Measurements from ENCODE around the gene TFEB.
A peak's percentile ranks its signal among the peaks of the same experiment; 100 is the strongest.

The TFEB gene

DNA sequence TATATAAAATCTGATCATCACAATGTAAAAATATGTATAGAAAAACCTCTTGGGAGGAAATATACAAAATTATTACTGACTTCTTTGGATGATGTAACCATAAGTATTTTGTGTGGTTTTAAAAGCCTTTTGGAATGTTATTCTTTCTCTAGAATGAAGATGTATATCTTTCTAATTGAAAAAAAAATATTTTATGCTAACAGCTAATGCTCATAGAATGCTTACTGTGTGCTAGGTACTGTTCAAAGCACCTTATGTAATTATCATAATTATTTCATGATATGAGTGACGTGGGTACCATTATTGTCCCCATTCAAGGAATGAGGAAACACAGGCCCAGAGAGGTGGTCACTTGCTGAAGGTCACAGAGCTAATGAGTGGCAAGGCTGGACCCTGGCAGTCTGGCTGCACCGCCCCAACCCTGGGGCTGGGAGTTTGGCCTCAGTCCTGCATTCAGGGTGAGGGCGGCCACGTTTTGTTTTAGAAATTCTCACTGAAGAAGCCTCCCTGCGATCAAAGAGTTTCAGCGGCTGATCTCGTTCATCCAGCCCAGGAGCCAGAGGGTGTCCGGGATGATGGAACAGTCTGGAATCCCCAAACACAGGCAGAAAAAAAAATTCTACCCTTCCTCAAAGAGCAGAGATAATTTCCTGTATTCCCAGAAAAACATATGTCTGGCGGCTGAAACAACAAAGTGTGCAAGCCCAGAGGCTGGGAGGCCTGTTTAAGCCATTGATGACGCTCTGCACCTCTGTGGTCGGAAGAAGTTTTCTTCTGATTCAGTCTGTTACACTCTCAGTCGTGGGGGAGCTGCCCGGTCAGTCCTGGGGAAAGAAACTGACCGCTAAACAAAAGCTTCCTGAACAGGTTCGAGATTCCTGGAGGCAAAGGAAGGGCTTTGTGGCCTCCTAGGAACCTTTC lies 37.3 kb downstream of the TFEB start:
- Histone ChIP-seq H3K9me3 (replicated peaks; ENCODE audit: low read length) (no peaks in the 10 kb centered on the region), H3K27me3 (ENCODE audit: control insufficient read depth, insufficient read depth, low read length) (peaks cover 5% of the 10 kb centered on the region), H3K4me2 (ENCODE audit: low read length) (peak overlapping the region; percentile 65), H3K4me1 (ENCODE audit: control insufficient read depth, insufficient read depth, low read length) (peaks cover 25% of the 10 kb centered on the region), H3K9ac (ENCODE audit: low read depth, low read length) (peak overlapping the region; percentile 63), H3K4me3 (ENCODE audit: low read length) (no peak overlapping the region), H3K36me3 (ENCODE audit: insufficient read depth, low read length) (no peaks in the 10 kb centered on the region)

DNA sequence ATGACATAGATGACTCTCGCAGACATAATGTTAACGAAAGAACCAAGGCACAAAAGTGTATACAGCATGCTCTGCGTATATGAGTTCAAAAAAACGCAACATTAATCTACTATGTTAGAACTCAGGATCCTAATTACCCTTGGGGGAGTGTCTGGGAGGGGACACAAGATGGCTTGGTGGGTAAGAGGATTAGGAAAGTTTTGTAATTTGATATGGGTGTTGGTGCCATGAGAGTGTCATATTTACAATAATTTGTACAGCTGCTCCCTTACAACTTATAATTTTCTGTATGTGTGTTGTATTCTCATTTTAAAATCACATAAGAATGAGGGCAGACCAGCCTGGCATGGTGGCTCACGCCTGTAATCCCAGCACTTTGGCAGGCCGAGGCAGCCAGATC lies 38.6 kb downstream of the TFEB start:
- no peaks in the 10 kb centered on the region for H3K9me3 ChIP-seq (replicated peaks; ENCODE audit: low read length)
- no peak overlapping the region for H3K4me2 ChIP-seq (ENCODE audit: low read length)
- peaks cover 25% of the 10 kb centered on the region for H3K4me1 ChIP-seq (ENCODE audit: control insufficient read depth, insufficient read depth, low read length)
- H3K9ac ChIP-seq (ENCODE audit: low read depth, low read length), result no peak overlapping the region
- H3K36me3 ChIP-seq (ENCODE audit: insufficient read depth, low read length), result no peaks in the 10 kb centered on the region
- H3K27me3 ChIP-seq (ENCODE audit: control insufficient read depth, insufficient read depth, low read length), result peaks cover 5% of the 10 kb centered on the region
- no peak overlapping the region for H3K4me3 ChIP-seq (ENCODE audit: low read length)

DNA sequence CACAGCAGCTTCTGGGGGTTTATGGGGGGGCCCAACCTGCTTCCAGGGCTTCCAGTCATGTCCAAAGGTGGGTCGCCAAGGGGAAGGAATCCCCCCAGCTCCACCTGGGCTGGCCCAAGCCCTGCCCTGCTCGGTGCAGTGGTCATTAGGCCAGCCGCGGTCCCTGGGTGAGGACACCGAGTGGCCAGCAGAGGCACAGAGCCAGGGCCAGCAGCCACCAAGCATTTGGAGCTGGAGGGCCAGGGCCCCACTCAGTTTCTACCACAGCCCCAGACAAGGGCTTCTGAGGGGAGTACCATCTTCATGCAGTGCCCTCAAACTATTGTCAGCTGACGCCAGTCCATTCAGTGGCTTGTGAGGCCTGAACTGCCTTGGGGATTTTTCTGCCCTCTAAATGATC lies 39.6 kb downstream of the TFEB start:
- Histone ChIP-seq H3K27me3 (ENCODE audit: control insufficient read depth, insufficient read depth, low read length) (peaks cover 5% of the 10 kb centered on the region), H3K4me2 (ENCODE audit: low read length) (no peak overlapping the region), H3K36me3 (ENCODE audit: insufficient read depth, low read length) (no peaks in the 10 kb centered on the region), H3K4me1 (ENCODE audit: control insufficient read depth, insufficient read depth, low read length) (peaks cover 25% of the 10 kb centered on the region), H3K4me3 (ENCODE audit: low read length) (no peak overlapping the region), H3K9ac (ENCODE audit: low read depth, low read length) (no peak overlapping the region), H3K9me3 (replicated peaks; ENCODE audit: low read length) (no peaks in the 10 kb centered on the region)

DNA sequence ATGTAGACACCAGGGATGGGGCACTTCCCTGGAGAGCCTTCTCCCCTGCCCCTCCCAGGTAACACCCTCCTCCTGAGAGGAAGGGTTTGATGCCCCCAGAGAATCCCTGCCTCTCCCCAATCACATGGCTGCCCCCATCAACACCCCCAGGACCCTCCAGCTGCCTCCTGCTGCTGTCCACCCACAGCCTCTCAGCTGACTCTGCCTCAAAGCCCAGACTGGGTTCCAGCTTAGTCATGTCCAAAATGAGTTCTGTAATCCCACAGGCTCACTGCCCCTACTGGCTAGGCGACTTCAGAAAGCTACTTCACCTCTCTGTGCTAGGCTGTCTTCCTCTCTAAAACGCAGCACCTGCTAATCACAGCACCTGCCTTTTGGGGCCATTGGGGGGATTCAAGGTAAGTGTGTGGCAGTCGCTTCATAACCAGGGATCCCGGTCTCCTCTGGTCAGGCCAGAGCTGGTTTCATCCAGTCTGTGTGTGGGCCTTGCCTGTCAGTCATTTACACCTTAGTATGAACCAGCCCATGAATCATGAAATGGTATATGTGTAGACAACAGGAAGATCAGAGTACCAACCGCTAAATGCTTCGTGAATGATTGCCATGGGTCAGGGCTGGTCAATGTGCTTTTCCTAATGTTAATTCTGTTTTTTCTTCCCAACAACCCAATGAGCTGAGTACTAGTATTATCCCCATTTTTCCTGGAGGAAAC lies 40.4 kb downstream of the TFEB start:
- H3K4me3 ChIP-seq (ENCODE audit: low read length), result no peak overlapping the region
- no peak overlapping the region for H3K4me2 ChIP-seq (ENCODE audit: low read length)
- H3K9ac ChIP-seq (ENCODE audit: low read depth, low read length), result no peak overlapping the region
- H3K9me3 ChIP-seq (replicated peaks; ENCODE audit: low read length), result no peaks in the 10 kb centered on the region
- H3K4me1 ChIP-seq (ENCODE audit: control insufficient read depth, insufficient read depth, low read length), result peaks cover 25% of the 10 kb centered on the region
- peaks cover 5% of the 10 kb centered on the region for H3K27me3 ChIP-seq (ENCODE audit: control insufficient read depth, insufficient read depth, low read length)
- no peaks in the 10 kb centered on the region for H3K36me3 ChIP-seq (ENCODE audit: insufficient read depth, low read length)

DNA sequence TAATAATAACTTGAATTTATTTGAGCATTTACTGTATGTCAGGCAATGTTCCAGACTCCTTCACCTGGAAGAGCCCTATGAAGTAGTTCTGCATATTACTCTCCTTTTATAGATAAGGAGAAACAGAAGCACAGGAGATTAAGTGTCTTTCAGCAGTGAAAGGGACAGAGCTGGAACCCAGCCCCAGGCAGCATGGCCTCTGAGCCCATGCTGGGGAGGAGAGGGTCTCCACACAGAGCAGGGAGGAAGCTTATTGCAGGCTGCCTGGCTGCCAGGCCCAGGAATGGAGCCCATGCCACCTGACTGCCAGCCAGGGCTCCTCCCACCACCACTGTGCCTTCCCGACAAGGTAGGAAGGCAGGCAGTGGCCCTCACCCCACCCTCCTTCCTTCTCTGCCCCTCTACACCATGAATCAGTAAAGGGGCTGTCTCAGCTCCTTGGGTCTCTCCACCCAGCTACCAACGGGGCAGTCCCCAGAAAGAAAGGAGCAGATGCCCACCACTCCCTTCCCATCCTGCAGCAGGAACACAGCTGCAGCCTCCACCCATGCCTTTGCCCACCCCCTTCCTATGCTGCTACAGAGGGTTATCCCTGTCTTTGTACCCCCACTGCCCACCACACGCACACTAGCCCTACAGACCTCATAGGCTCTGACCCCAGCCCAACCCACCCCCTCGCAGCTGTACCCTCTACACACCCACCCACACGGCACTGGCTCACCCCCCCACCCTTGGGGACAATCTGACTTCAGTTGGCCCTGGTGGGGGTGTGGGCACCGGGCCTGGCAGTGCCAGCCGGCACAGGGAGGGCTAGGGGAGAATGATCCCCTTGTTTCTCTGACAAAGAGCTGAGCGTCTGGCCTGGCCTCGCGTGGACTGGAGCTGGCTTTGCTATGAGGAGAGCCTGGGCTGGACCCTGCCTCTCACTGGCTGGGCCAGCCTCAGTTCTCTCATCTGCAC lies 41.8 kb downstream of the TFEB start:
- peaks cover 5% of the 10 kb centered on the region for H3K27me3 ChIP-seq (ENCODE audit: control insufficient read depth, insufficient read depth, low read length)
- H3K4me1 ChIP-seq (ENCODE audit: control insufficient read depth, insufficient read depth, low read length), result peaks cover 27% of the 10 kb centered on the region
- H3K4me3 ChIP-seq (ENCODE audit: low read length), result no peak overlapping the region
- no peak overlapping the region for H3K9ac ChIP-seq (ENCODE audit: low read depth, low read length)
- H3K36me3 ChIP-seq (ENCODE audit: insufficient read depth, low read length), result no peaks in the 10 kb centered on the region
- H3K9me3 ChIP-seq (replicated peaks; ENCODE audit: low read length), result no peaks in the 10 kb centered on the region
- H3K4me2 ChIP-seq (ENCODE audit: low read length), result no peak overlapping the region

DNA sequence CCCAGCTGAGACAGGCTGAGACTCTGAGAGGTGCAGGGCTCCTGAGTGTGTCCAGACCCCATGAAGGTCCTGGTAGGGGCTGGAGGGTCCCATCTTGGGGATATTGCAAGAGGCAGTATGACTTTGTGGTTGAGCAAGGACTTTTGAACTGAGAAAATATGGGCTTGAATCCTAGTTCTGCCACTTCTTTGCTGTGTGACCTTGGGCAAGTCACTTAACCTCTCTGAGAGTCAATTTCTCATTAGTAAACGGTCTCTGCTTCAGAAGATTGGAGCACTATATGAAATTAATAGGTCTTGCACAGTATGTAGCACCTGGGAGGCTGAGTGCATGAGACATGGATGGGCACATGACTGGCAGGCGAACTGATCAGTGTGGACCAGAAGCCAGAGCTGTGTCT lies 42.7 kb downstream of the TFEB start:
- H3K9ac ChIP-seq (ENCODE audit: low read depth, low read length), result no peak overlapping the region
- no peak overlapping the region for H3K4me3 ChIP-seq (ENCODE audit: low read length)
- H3K9me3 ChIP-seq (replicated peaks; ENCODE audit: low read length), result no peaks in the 10 kb centered on the region
- no peaks in the 10 kb centered on the region for H3K36me3 ChIP-seq (ENCODE audit: insufficient read depth, low read length)
- H3K4me1 ChIP-seq (ENCODE audit: control insufficient read depth, insufficient read depth, low read length), result peaks cover 19% of the 10 kb centered on the region
- H3K4me2 ChIP-seq (ENCODE audit: low read length), result no peak overlapping the region
- peaks cover 5% of the 10 kb centered on the region for H3K27me3 ChIP-seq (ENCODE audit: control insufficient read depth, insufficient read depth, low read length)

DNA sequence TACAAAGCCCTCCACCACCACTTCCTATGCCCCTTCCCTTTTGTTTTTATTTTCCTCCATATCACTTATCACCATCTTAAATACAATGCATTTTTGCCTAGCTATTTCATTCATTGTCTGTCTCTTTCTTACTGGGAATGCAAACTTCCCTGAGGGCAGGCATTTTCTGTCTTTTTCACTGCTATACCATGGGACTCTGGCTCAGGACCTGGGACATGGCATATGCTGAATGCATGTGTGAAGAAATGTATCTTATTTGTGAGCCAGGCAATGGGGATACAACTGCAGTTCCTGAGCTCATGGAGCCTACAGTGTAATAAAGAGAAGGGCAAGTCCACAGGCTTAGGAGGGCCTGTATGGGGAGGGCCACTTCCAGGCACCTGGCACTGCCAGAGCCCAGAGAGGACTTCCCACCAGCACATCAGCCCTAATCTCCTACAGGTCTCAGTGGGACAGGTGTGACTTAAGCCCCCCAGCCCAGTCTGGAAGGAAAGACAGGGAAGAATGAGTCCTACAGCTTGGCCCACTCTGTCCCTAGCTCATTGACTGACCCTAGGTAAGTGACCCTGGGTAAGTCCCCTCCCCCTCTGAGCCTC lies 43.2 kb downstream of the TFEB start:
- Histone ChIP-seq H3K4me2 (ENCODE audit: low read length) (no peak overlapping the region), H3K4me1 (ENCODE audit: control insufficient read depth, insufficient read depth, low read length) (peaks cover 13% of the 10 kb centered on the region), H3K27me3 (ENCODE audit: control insufficient read depth, insufficient read depth, low read length) (peaks cover 5% of the 10 kb centered on the region), H3K9me3 (replicated peaks; ENCODE audit: low read length) (no peaks in the 10 kb centered on the region), H3K4me3 (ENCODE audit: low read length) (no peak overlapping the region), H3K36me3 (ENCODE audit: insufficient read depth, low read length) (no peaks in the 10 kb centered on the region), H3K9ac (ENCODE audit: low read depth, low read length) (no peak overlapping the region)

DNA sequence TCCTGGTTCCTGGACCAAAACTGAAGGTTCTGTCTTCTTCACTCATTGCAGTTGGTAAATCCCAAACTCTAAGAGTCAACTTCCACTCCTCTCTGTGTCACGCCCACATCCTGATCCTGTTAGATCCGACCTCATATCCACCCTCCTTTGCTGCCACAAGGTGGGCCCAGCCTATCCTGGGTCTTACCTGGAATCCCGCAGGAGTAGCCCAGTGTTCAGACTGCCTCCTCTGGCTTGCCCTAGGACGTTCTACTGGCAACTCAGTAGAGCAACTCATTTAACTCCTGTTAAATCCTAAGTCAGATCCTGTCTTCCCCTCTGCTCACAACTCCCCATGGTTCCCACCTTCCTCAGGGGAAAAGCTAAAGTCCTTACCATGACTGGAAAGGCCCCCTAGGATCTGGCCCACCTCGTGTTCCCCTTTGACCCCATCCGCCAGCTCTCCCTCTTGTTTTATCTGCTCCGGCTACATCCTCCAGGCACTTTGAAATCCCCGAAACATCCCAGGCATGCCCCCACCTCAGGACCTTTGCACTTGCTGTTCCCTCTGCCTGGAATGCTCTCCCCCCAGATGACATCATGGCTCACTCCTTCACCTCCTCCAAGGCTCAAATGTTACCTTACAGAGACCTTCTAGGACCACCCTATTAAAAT lies 43.9 kb downstream of the TFEB start:
- H3K4me1 ChIP-seq (ENCODE audit: control insufficient read depth, insufficient read depth, low read length), result peaks cover 13% of the 10 kb centered on the region
- H3K9me3 ChIP-seq (replicated peaks; ENCODE audit: low read length), result no peaks in the 10 kb centered on the region
- peaks cover 5% of the 10 kb centered on the region for H3K27me3 ChIP-seq (ENCODE audit: control insufficient read depth, insufficient read depth, low read length)
- no peak overlapping the region for H3K4me3 ChIP-seq (ENCODE audit: low read length)
- no peaks in the 10 kb centered on the region for H3K36me3 ChIP-seq (ENCODE audit: insufficient read depth, low read length)
- no peak overlapping the region for H3K9ac ChIP-seq (ENCODE audit: low read depth, low read length)
- H3K4me2 ChIP-seq (ENCODE audit: low read length), result no peak overlapping the region

DNA sequence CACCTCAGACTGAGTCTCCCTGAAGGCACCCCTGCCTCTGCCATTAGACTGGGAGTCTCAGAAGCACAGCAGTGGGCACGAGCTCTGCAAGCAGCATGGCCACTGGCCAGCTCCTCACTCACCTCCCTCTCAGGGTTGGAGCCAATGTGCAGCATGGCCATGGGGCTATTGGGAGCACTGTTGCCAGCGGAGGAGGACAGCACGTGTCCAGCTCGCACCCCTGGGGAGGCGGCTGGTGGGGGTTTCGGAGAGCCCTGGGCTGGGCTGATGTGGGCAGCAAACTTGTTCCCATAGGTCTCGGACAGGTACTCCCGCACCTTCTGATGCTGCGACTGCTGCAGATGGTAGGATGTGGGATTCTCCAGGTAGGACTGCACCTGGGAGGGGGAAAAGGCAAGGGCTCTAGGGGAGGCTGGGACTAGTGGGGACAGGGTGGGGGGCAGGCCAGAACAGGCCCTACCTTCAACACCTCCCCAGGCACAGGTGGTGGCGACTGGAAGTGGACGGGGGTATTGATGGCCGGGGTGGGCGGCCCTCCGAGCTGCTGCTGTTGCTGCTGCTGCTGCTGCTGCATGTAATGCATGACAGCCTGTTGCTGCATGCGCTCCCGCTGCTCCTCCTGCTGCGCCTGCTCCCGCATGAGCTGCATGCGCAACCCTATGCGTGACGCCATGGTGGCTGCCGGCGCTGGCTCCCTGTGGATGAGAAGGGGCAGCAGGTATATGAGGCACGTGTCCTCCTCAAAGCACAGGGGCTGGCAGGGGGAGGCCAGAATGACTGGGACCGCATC lies 44.7 kb downstream of the TFEB start:
- Histone ChIP-seq H3K36me3 (ENCODE audit: insufficient read depth, low read length) (no peaks in the 10 kb centered on the region), H3K4me2 (ENCODE audit: low read length) (no peak overlapping the region), H3K27me3 (ENCODE audit: control insufficient read depth, insufficient read depth, low read length) (peaks cover 5% of the 10 kb centered on the region), H3K4me3 (ENCODE audit: low read length) (no peak overlapping the region), H3K9ac (ENCODE audit: low read depth, low read length) (no peak overlapping the region), H3K9me3 (replicated peaks; ENCODE audit: low read length) (no peaks in the 10 kb centered on the region), H3K4me1 (ENCODE audit: control insufficient read depth, insufficient read depth, low read length) (peaks cover 13% of the 10 kb centered on the region)
